ENCODE data around the gene GOT1.

- TF ChIP-seq ZNF263 (CRISPR knock-in tag; IDR thresholded peaks at IDR 0.05; ENCODE audit: low read depth) (no peak), FOXP4 (CRISPR knock-in tag; IDR thresholded peaks at IDR 0.05) (no peak), ZBTB43 (CRISPR knock-in tag; IDR thresholded peaks at IDR 0.05) (no peak), CTCF (IDR thresholded peaks at IDR 0.05) (no peak), NFE2L1 (CRISPR knock-in tag; IDR thresholded peaks at IDR 0.05) (no peak), ERG (CRISPR knock-in tag; IDR thresholded peaks at IDR 0.05) (no peak), USF2 (CRISPR knock-in tag; IDR thresholded peaks at IDR 0.05) (no peak), ZNF416 (CRISPR knock-in tag; IDR thresholded peaks at IDR 0.05) (no peak), SMAD4 (CRISPR knock-in tag; IDR thresholded peaks at IDR 0.05) (no peak), ETV6 (CRISPR knock-in tag; IDR thresholded peaks at IDR 0.05) (no peak)
Observed at GRCh38 chr10:99424656-99425055, 5.8 kb downstream of the GOT1 start.
